Measurements from ENCODE around the gene MYO18A. TPM values are rescaled to one million over a fixed set of nuclear protein-coding genes. Genes with fewer than 3 reads are reported as not detected.
"Not testable (repeated sequence)": the region's sequence is repeated elsewhere in the genome, so short reads cannot be mapped to it uniquely, and the experiment has no call there.

Gene MYO18A, protein sequence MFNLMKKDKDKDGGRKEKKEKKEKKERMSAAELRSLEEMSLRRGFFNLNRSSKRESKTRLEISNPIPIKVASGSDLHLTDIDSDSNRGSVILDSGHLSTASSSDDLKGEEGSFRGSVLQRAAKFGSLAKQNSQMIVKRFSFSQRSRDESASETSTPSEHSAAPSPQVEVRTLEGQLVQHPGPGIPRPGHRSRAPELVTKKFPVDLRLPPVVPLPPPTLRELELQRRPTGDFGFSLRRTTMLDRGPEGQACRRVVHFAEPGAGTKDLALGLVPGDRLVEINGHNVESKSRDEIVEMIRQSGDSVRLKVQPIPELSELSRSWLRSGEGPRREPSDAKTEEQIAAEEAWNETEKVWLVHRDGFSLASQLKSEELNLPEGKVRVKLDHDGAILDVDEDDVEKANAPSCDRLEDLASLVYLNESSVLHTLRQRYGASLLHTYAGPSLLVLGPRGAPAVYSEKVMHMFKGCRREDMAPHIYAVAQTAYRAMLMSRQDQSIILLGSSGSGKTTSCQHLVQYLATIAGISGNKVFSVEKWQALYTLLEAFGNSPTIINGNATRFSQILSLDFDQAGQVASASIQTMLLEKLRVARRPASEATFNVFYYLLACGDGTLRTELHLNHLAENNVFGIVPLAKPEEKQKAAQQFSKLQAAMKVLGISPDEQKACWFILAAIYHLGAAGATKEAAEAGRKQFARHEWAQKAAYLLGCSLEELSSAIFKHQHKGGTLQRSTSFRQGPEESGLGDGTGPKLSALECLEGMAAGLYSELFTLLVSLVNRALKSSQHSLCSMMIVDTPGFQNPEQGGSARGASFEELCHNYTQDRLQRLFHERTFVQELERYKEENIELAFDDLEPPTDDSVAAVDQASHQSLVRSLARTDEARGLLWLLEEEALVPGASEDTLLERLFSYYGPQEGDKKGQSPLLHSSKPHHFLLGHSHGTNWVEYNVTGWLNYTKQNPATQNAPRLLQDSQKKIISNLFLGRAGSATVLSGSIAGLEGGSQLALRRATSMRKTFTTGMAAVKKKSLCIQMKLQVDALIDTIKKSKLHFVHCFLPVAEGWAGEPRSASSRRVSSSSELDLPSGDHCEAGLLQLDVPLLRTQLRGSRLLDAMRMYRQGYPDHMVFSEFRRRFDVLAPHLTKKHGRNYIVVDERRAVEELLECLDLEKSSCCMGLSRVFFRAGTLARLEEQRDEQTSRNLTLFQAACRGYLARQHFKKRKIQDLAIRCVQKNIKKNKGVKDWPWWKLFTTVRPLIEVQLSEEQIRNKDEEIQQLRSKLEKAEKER (N-terminal part only)
- 13.9 and 15.3 TPM in 2 replicates for polyA plus RNA-seq (2014; cell fraction: cytosol; rRNA removed)
- 20.9 and 42.8 TPM in 2 replicates for polyA plus RNA-seq (2014; cell fraction: nucleus; rRNA removed)

DNA sequence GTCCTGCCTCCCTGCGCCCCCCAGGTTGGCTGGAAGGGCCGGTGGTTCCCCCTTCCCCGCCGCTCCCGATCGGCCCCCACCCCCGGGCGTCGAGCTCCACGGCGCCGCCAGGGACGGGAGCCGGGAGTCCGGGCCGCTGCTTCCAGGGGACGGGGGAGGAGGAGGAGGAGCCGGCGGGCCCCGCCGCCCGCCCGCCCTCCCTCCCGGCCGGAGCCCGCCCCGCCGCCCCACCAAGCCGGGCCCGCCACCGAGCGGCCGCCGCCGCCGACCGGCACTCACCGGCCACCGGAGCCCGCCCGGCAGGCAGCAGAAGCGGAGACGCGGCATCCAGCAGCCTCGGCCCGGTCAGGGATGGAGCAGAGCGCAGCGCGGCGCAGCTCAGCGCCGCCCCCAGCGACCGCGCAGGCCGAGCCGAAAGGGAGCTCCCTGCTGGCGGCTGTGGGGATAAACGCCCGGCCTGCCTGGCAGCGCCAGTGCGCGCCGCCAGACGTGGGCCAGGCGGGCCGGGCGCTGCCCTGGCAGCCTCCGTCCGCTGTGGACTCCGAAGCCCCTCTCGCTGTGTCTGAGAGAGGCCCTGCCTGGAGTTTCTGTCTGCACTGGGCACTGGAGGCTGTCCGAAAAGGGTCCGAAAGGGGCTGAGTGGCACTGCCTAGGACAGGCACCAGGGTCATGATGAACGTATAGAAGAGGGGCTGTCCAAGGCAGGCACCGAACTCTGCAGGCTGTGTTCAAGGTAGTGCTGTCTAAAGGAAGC, at the start of gene MYO18A:
Gene MYO18A (minus strand): TSS at position 365 of the 754 bp plus-strand sequence. CDS start 13,458 bp downstream, outside the sequence.
- peak; percentile 72 for DNase-seq (ENCODE audit: low spot score)

DNA sequence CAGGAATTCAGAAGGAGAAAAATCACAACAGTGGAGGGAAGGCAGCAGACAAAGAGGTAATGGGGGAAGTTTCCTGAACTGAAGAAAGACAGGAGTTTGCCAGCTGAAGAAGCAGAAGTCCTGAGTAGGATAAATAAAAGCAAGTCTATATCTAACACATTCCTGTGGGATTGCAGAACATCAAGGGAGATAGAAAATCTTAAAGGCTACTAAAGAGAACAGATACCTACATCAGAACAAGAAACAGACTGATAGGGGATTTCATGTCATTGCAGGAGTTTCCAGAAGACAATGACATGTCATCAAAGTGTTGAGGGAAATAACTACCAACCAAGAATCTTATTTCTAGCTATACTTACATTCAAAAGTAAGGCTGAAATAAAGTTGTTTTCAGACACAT, 45.2 kb upstream of the MYO18A start:
- DNase-seq (ENCODE audit: low spot score) = no peak

DNA sequence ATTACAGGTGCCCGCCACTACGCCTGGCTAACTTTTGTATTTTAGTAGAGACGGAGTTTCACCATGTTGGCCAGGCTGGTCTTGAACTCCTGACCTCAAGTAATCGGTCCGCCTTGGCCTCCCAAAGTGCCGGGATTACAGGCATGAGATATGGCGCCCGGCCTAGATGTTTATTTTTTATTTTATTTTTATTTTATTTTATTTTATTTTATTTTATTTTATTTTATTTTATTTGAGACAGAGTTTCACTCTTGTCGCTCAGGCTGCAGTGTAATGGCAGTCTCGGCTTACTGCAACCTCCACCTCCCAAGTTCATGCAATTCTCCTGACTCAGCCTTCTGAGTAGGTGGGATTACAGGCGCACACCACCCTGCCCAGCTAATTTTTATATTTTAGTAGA, 41.1 kb upstream of the MYO18A start:
- not testable (repeated sequence) for DNase-seq (ENCODE audit: low spot score)

DNA sequence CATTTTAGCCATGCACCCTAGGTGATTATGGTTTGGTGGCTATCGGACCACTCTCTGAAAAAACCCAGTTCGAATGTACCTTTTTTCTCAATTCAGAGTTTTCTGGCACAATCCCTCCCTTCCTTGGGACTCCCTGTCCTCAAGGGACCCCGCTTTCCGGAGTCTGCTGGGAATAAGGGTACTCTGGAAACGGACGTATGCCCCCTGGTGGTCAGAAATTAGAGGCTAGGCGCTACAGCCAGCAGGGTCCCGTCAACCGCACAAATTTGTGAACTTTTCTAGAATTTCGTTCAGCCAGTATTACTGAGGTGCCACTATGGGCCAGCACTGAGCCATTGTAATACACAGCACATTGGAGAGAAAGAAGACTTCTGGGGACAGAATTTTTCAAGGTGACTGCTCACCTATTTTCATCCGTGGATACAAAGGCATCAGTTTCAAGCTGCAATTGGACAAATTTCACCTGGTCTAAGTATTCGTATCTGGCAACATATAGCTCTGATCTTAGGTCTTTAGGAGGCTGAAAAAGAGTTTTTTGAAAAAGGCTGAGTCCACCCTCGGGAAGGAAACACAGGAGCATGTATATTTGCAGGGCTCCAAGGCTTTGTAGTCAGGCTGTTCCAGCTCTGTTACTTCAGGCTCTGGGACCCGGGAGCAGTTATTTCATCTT, 39.3 kb upstream of the MYO18A start:
- DNase-seq (ENCODE audit: low spot score) = peak; percentile 82

DNA sequence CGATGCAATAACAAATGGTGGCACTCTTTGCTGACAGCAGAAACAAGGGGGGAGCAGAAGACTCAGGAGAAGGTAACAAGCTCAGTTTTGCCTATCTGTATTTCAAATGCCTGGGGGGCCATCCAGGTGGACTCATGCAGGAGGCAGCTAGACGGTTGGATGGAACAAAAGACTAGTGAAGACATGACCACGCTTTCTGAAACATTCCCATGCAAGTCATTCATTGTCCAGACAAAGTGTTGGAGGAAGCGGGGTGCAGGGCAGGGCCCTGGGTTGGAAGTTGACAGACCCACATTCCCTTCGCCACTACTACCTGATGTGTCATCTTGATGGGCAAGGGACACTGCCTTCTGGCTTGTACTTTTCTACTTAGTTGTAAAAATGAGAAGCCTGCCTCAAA, 36.7 kb upstream of the MYO18A start:
- no peak for DNase-seq (ENCODE audit: low spot score)

DNA sequence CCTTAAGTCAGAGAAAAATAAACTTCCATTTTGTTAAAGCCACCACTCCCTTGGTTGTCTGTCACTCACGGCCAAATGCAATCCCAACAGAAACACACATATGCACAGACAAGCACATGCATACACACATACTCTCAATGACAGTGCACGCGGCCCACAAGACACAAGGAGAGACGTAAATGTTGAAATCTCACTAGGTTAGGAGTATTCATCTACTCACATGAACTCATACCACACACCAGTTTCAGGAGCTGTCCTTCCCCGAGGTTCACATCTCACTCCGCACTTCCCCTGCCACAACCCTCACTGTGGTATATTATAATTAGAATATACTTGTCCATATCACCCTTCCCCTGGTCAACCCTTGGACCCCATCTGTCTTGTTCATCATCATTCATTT, 36.0 kb upstream of the MYO18A start:
- DNase-seq (ENCODE audit: low spot score) = no peak

DNA sequence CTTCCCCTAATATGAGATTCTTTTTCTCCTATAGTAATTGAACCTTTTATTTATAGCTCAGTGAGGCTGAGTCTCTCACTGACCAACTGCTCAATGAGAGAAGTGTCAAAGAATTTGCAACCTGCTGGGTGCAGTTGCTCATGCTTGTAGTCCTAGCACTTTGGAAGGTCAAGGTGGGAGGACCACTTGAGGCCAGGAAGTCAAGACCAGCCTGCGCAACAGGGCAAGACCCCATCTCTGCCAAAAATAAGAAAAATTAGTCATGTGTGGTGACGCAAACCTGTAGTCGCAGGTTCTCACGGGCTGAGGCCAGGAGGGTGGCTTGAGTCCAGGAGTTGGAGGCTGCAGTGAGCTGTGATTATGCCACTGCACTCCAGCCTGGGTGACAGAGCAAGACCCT, 35.5 kb upstream of the MYO18A start:
- no peak for DNase-seq (ENCODE audit: low spot score)

DNA sequence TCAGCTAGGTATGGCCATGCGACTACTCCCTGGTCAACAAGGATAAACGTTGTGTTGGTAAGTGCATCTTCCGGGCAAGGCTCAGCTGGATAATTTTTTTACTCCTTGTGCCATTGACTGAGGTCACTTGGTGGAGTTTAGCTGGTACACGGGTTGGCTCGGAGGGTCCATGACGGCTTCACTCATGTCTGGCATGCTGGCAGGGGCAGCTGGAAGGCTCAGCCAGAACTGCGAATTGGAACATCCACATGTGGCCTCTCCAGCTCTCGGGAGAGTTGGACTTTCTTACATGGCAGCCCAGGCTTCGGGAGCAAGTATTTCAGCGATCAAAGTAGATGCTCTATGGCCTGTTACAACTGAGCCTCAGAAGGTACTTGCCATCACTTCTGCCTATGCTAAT, 35.0 kb upstream of the MYO18A start:
- no peak for DNase-seq (ENCODE audit: low spot score)

DNA sequence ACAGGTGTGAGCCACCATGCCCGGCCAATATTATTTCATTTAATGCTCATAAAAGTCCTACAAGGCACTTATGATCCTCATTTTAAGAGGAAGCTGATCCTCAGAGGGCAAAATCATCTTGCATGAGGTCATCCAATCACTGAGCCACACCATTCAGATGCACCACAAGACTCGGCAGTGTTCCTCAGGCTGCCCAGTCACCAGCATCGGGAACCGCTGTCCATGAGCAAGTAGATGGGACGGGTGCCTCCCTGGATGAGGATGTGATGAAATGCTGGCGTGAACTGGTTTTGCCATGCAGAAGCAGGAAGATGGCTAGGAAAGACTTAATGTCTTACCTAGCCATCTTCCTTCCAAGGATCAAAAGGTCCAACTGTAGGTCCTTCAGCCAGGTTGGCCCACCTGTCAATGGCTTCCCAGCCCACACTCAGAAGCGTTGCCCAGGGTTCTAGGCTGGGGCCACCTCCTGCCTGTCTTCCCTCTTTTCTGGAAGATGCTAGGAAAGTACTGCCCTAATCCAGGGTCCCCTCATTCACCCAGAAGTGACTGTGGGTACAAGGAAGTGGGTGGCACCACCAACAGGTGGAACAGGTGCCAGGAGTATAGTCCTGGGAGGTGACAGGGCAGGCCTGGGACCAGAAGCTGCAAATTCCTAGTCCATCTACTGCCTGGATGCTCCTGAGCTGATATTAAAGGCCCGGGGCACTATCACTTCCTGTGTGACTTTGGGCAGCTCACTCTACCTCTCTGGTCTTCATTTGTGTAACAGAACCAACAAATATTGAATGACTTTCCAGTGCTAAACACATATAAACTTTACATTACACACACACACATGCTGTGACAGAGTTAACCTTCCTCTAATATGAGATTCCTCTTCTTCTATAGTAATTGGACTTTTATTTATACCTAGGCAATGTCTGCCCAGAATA, 34.3 kb upstream of the MYO18A start:
- DNase-seq (ENCODE audit: low spot score) = no peak

DNA sequence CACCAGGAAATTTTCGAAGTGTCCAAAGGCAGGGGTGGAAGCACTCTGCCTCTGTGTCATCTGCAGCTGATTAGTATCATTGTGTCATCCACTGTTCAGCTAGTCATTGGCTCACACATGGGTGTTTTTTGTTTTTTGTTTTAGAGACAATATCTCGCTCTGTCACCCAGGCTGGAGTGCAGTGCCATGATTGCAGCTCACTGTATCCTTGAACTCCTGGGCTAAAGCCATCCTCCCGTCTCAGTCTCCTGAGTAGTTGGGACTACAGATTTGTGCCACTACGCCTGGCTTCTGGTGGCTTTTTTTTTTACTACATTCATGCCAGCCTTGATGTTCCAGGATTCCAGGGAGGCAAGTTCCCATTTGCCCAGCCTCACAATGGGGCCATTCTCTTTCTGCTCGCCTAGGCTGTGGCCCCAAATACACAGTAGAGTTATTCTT, 32.5 kb upstream of the MYO18A start:
- no peak for DNase-seq (ENCODE audit: low spot score)

DNA sequence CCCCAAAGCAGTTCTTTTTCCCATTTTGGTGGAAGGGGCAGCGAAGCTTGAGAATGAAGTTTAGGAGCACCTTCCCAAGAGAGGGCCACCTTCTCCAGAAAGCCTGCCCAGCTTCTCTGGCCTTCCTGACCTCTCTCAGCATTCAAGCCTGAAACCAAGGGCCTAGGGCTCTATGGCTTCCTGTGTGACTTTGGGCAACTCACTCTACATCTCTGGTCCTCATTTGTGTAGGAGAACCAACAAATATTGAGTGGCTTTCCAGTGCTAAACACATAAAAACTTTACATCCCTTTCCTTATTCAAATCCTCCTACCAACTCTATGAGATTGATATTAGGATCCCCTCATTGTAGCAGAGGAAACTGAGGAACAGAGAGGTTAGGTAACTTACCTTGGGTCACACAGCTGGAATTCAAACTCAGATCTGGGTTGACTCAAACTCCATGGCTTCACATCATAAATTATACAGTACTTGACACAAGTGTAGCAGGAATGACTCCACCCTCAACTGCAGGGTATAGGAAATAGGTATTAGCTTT, 32.0 kb upstream of the MYO18A start:
- DNase-seq (ENCODE audit: low spot score) = no peak

DNA sequence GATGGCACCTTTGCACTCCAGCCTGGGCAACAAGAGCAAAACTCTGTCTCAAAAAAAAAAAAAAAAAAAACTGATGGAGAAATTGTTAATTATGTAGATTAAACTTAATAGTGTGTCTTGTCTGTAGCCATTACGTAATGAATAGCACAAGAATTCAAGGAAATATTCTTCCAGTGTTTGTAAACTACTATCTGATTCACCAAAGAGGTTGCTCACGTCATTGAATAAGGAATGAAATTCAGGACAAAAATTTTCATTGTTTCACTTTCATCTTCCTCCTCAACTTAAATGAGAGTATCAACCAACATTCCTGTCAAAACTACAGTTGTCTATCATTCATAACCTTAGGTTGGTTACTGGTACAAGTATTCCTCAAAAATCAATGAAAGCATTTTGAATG, 30.7 kb upstream of the MYO18A start:
- DNase-seq (ENCODE audit: low spot score) = no peak

DNA sequence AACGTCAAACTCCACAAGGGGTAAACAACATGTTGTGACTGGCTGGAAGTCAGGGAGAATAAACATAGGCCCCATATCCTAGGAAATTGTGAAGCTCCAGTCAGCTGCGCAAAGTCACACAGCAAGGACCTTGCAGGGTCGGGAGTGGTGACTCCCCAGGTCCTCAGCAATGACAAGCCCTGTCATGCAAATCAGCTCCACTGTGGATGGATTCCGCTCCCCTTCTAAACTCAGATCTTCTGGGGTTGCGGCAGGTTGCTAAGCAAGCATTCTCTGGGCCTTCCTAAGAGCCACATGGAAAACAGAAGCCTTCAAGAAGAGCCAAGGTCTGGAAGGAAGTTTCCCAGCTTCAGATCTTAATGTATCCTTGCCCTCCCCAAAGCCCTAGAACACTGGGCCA, 28.9 kb upstream of the MYO18A start:
- no peak for DNase-seq (ENCODE audit: low spot score)

DNA sequence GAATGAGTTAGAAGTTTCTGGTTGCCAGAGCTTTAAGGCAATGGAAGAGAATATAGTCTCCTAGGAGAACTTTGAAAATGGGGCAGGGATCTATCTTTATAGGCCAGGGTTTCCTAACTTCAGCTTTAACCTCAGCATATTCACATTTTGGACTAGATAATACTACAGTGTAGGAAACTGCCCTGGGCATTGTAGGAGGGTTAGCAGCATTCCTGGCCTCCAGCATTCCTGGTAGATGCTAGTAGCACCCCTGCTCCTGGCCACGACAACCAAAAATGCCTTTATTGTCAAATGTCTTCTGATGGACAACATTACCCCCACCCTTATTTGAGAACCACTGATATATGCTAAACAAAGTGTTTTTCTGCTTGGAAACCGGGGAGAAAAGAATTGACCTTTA, 27.8 kb upstream of the MYO18A start:
- no peak for DNase-seq (ENCODE audit: low spot score)

DNA sequence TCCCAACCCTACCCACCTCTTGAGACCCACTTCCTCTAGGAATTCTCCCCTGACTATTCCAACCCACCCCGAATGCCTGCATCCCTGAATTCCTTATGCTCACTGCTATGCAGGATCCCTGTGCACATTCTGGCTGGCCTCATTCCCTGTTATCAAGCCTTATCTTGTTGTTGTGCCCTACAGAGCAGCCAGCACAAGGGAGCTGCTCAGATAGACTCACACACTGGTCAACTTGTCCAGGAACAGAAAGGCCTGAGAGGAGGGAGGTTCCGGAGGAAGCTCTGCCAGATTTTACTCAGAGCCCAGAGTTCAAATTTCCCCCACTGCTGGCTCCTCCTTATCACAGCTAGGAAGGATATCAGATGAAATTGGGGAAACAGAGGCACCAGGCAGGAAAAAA, 24.8 kb upstream of the MYO18A start:
- DNase-seq (ENCODE audit: low spot score) = no peak

DNA sequence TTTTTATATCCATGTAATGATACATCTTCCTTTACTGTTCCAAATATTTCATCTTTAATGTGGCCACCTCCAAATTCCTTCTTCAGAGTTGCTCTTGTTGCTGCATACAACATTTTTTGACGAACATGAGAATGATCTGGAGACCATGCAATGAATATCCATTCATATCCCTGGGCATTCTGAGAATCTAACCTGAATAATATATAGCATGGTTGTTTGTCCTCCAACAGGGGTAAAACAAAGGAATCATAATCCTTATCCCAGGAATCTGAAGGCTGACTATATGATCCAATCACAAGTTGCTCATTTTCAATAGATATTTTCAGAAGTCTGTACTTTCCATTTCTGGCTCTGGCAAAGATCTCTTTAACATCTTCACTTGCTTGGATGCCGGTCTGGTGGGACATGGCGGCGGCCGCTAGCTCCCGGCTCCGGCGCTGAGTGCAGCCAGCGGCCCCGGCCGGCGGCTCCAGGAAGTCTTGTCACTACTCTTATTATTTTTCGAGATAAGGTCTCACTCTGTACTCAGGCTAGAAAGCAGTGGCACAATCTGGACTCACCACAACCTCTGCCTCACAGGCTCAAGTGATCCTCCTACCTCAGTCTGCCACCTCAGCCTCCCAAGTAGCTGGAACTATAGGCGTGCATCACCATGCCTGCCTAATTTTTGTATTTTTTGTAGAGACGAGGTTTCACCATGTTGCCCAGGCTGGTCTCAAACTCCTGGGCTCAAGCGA, 24.0 kb upstream of the MYO18A start:
- peak; percentile 43 for DNase-seq (ENCODE audit: low spot score)

DNA sequence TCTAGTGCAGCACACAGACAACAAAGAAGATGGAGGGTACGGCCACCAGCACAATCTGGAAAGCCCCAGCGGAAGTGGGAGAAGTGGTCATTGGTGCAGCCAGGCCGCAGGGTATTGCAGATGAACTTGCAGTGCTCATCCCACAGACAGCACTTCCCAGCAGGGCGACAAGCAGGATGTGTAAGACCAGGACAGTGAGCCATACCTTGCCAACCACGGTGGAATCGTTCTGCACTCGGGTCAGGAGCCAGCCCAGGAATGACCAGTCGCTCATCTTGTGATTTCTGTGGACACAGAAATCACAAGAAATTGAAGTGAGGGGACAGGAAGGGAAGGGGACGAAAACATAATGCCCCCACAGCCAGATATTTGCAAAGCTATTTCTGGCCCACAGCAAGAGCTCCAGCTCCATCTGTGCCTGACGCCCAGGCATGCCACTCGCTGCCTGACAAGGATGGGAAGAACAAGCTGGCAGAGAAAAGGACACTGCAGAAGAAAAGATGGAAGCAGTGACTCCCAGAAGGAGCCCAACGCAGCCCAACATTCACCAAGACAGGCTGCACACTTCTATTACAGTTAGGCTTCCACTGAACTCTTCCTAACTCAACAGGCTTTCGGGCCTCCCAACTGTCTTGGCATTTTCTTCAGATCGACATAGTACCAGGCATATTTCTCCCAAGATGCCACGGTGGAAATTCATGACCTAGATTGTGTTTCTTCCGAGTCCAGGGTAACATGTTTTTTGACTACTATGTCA, 17.5 kb upstream of the MYO18A start:
- DNase-seq (ENCODE audit: low spot score) = no peak

Data from SK-N-DZ (cell line).